GM19239 (cell line): ENCODE results near the gene TXN2.
A peak's percentile ranks its signal among the peaks of the same experiment; 100 is the strongest.

Experiments used
- DNase-seq: peaks from one replicate; pipeline ENCODE4 v3.0.0; 2011; ENCODE audit warnings: low spot score; ENCODE audit not compliant: insufficient read length
- FAIRE-seq: peaks from 2 replicates; lab custom pipeline; 2011; peaks lifted over from hg19 to GRCh38; lab: Jason Lieb, UNC

TXN2 gene

DNA sequence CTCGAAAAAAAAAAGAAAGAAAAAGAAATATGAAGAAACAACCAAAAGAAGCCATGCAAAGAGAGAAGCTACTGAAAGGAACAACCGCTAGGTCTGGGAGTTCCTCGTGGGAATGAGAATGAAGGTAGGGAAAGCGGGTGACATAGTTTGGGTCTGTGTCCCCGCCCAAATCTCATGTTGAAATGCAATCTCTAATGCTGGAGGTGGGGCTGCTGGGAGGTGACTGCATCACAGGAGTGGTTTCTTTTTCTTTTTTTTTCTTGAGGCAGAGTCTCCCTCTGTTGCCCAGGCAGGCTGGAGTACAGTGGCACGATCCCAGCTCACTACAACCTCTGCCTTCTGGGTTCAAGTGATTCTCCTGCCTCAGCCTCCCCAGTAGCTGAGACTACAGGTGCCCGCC, 9.7 kb upstream of the TXN2 start:
- FAIRE-seq (no peak), DNase-seq (no peak)

GRCh38 chr22:36486619-36487384, 5.4 kb upstream of the TXN2 start:
- DNase-seq, result no peak
- peak; percentile 79 for FAIRE-seq

- no peak for DNase-seq
- peak; percentile 90 for FAIRE-seq
These were observed 473 bp downstream of the TXN2 start for GRCh38 chr22:36480941-36481392.

- DNase-seq, result no peak
- no peak for FAIRE-seq
These were observed 2.5 kb downstream of the TXN2 start for GRCh38 chr22:36478966-36479365.

- no peak for FAIRE-seq
- no peak for DNase-seq
These were observed 6.1 kb downstream of the TXN2 start for GRCh38 chr22:36475341-36475740.

- DNase-seq (no peak), FAIRE-seq (no peak)
These were observed 8.8 kb downstream of the TXN2 start for GRCh38 chr22:36472689-36473088.

DNA sequence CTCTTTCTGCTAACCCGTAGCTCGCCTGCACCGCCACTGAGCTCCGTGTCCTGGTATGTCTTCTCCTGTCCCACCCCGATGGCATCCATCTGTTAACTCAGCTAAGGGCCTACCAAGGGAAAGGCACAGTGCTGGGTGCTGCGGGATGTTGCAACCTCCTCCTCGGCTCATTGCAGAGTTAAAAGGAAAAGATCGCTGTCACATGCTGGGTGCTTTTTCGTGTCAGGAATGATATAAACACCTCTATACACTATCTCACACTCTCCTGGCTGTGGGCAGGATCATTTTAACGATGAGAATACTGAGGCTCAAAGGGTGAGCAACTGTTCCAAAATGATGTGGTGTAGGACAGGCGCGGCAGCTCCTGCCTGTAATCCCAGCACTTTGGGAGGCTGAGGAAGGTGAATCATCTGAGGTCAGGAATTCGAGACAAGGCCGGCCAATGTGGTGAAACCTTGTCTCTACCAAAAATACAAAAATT, 10.1 kb downstream of the TXN2 start:
- DNase-seq (no peak), FAIRE-seq (no peak)

GRCh38 chr22:36470994-36471331, 10.5 kb downstream of the TXN2 start:
- FAIRE-seq (no peak), DNase-seq (no peak)

DNA sequence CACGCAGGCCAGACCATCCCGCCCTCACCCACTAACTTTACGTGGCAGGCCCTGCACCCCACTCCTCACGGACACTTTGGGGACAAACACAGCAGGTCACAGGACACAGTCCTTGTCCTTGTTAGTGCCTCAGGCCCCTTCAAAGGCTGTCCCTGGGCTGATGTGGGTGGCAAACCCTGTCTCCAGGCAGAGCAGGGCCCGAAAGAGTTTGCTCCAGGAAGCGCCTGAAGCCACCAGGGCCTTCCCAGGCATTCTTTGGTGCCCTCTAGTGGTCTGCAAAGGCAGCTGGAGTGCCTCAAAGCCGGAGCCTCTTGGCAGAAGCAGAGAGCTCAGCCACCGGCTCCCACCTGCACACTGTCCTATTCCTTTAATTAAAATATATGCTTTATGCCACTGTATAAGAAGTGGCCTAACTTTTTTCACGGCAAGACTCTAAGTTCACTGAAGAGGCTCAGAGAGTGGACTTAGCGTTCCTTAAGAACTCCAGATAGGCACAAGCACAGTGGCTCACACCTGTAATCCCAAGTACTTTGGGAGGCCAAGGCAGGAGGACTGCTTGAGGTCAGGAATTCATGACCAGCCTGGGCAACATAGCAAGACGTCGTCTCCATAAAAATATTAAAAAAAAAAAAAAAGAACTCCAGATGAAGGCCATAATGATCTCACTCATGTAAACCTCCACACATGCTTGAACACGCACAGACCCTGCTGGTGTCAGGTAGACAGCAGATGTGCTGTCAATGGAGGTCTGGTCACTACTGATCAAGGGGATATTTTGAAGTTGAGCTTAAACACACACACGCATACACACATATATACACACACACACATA, 11.1 kb downstream of the TXN2 start:
- DNase-seq (peak; percentile 86), FAIRE-seq (peak; percentile 94)

DNA sequence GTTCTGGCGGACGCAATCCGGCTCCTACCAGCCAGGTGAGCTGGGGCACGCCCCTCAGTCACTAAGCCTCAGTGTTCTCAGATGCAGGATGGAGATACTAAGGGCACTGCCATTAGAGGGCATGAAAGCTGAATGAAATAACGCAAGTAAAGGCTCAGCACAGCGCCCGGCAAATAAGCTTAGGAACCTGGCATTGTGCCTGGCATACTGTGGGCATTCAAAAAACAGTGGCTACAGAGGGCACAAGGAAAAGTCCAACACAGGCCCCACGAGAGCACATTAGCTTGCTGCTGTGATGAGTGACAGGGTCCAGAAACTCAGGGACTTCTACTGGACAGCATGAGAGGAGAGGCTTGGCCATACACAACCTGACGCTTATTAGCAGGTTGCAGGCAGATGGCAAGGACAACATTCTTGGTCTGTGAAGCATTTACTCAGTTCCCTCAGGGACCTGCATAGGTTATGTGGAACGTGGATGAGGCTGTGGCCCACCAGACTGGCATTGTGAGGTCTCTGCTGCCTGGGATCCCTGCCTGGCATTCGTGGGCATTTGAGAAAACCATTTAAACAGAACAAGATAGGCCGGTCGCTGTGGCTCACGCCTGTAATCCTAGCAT, 12.2 kb downstream of the TXN2 start:
- DNase-seq (no peak), FAIRE-seq (no peak)

DNA sequence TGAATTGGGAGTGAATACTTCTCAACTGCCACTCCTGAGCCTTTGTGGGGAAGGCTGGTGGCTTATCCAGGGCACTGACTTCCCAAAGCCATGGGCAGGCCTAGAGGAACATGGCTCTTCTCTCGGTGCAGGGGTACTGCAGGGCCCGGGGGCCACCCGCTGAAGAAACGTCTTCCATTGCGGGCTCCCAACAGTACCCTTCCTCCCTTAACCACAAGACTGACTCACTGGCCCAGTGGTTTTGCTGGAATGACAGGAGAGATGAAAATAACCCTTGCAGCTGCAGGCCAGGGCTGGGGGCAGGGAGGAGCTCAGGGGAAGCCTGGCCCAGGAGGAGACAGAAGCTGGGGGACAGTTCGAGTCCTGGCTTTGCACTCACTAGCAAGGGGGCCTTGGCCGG, 13.5 kb downstream of the TXN2 start:
- DNase-seq (no peak), FAIRE-seq (no peak)

DNA sequence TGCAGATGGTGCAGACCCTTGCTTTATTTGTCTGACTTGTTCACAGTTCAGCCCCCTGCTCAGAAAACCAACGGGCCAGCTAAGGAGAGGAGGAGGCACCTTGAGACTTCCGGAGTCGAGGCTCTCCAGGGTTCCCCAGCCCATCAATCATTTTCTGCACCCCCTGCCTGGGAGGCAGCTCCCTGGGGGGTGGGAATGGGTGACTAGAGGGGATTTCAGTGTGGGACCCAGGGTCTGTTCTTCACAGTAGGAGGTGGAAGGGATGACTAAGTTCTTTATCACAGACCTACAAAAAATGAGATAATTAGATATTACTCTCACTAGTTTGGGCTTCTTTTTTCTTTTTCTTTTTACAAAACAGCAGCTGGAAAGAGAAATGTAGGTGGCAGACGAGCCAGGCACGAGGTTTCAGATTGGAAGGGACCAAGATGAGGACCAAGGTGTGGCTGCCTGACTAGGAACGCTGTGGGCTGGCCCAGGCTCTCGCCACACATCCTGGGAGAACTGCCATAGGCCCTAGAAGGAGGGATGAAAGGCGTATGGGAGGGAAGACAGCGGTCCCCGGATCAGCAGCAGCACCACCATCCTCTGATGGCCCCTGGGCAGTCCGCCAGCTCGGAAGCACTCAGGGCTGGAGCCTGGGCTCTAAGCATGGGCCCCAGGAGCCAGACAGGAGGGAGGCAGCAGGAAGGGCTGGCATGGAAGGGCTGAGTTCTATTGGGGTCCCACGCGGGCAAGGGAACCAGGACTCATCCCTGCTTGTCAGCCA, 14.2 kb downstream of the TXN2 start:
- FAIRE-seq (no peak), DNase-seq (no peak)

GRCh38 chr22:36466258-36466657, 15.2 kb downstream of the TXN2 start:
- FAIRE-seq (no peak), DNase-seq (no peak)

DNA sequence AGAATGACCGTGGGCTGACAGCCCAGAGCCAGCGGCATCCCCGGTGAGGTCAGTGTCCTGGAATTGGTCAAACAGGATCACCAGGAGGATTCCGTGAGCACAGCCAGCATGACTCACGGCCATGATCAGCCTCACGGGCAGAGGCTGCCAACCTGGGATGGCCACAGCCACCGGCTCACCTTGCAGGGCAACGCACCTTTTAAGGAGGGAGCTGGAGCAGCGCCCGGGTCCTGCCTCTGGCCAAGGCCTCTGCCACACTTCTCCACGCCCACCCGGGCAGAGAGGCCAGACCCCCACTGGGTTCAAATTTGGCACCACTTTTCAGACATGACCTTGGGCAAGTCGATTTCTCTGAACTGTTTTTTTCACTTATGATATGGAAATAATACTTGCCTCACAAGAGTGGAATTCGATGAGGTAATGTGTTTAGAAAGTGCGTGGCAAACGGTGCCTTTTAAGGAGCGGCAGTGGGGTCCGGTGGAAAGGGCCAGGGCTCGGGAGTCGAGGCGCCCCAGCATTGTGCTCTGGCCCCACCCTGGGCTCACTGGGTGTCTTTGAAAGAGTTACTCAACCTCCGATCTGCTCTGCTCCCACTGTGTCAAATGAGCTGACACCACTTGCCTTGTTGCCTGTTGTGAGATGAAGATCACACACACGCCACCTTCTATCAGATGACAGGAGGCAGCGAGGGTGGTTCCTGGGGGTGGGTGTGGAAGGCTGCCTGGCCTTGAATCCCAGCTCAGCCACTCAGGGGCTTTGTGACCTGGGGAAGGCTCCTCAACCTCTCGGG, 16.0 kb downstream of the TXN2 start:
- FAIRE-seq (no peak), DNase-seq (no peak)

DNA sequence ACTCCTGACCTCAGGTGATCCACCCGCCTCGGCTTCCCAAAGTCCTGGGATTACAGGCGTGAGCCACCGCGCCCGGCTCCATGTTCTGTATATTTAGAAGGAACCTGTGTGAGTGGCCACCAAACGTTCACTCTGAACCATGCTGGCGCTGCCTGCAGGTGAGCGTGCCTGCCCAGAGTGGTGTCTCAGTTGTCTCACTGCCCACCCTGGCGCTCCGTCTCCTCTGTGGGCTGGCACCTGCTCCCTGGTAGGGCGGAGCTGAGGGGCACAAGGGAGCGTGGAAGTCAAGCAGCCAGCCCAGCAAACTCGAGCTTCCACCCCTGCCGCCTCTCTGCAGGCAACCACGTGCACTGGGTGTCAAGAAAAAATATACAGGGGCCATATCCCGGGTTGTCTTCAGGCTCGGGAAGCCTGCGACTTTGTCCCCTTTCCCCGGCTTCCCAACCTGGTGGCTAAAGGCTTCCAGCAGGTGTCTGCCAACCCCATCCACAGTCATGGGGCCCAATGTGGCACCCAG, 16.7 kb downstream of the TXN2 start:
- DNase-seq (no peak), FAIRE-seq (no peak)

GRCh38 chr22:36463783-36464184, 17.7 kb downstream of the TXN2 start:
- no peak for FAIRE-seq
- no peak for DNase-seq

DNA sequence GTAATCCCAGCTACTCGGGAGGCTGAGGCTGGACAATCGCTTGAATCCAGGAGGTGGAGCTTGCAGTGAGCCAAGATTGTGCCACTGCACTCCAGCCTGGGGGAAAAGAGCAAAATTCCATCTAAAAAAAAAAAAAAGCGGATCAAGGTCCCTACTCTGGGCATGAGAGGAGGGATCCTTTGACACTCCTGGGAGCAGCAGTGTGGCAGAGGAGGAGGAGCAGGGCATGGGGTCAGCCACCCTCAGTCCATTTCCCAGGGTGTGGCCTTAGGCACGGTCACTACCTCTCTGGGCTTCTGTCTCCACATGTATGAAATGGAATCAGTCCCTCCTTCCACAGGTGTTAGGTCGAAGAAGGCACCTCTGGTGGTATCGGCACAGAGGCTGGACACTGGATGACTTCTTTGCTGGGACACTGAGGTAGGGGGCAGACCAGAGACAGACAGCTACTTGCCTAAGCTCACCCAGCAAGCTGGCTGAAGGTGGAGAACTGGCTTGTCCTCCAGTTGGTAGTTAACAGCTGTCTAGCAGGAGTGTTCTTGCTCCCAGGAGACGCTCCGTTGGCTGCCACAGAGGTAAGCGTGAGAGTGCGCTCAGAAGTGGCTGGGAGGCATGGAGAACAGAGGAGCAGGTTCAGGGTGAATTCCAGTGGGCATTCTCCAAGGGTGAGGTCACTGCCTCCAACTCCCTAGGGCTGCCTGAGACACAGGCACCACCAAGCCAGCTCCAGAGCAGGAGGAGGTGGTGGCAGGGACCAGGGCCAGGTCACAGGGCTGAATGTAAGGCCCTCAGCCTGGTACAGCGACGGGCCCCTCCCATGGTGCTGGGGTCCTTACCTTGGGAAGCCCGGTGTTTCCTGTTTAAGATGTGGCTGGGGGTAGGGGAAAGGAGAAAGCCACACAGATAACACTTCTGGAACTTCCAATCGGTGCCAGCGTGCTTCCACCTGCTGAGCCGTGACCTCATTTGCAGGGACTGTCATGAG, 19.5 kb downstream of the TXN2 start:
- no peak for FAIRE-seq
- no peak for DNase-seq

- DNase-seq, result no peak
- FAIRE-seq, result no peak
These were observed 21.2 kb downstream of the TXN2 start for GRCh38 chr22:36460202-36460601.
